ENCODE measurements around the gene CPA1.
"Not testable (repeated sequence)": the region's sequence is repeated elsewhere in the genome, so short reads cannot be mapped to it uniquely, and the experiment has no call there.

CPA1 gene

DNA sequence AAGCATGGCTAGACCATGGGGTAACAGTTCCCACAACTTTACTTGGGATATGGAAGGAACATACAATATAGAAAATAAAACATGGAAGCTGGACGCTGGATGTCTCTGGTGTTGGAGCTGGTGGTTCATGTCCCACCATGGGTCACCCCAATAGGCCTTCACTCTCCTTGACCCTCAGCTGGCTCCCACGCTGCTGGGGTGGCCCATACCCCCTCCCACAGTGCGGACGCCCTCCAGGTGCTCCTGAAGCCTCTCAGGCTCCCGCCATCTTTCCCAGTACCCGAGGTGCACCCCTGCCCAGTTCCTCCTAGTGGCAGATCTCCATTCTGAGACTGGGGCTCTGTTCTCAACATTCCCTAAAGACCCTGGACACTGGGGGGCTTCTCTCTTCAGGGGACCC lies 5.8 kb upstream of the CPA1 start:
- DNase-seq, result no peak

DNA sequence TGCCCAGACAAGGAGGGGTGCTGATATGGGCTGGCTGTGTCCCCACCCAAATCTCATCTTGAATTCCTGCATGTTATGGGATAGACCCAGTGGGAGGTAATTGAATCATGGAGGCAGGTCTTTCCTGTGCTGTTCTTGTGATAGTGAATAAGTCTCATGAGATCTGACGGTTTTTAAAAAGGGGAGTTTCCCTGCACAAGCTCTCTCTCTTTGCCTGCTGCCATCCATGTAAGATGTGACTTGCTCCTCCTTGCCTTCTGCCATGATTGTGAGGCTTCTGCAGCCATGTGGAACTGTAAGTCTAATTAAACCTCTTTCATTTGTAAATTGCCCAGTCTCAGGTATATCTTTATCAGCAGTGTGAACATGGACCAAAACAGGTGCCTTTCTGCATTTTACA lies 3.8 kb upstream of the CPA1 start:
- DNase-seq, result not testable (repeated sequence)

DNA sequence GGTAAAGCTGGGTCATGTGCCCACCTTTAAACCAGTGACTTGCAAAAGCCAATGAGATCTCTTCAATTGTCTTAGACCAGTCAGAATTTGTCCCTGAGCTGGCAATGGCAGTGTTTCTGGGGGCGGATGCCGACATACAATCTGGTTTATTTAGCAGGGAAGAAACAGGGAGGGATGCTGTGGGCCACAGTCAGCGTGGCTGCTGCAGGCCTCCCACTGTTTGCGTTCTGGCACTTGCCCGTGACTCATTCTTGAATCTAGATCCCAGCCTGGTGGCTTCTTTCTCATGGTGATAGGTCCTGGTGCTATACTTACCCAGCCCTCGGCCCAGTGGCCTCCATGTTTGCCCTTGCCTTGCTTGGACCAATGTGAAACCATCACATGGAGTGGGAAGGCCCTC lies 3.1 kb upstream of the CPA1 start:
- no peak for DNase-seq

DNA sequence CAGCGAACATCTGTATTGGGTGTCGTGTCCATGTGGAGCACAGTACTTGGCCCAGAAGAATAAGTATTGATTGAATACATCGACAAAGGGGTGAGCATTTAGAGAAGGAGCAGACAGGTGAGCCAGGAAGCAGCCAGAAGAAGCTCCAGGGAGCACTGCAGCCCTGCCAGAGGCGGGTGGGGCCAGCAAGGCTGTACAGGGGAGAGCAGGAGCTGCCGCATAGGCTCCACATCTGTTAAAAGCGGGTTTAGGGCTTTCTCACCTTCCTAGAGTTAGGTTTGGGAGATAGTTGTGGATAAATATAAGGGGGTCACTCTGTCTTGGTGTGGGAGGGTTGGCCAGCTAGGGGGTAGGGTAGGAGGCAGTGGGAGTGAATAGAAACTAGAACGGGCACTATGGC lies 1.3 kb upstream of the CPA1 start:
- DNase-seq, result no peak

DNA sequence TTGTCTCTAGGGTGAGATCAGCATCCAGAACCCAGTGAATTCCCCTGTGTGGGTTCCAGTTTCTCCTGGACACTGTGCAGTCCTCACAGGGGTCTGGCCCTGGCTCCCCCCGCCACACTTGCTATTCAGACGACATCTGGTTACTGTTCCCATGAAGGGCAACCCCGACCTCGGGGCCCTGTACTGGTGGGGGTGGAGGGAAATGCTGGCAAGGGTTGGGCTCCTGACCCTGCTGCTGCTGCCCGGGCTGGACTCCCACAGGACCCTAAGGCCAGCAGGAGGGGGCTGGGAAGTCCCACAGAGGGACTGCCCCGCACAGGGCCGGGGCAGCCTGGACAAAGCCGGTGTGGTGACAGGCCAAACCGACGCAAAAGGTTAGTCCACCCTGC lies 768 bp upstream of the CPA1 start:
- no peak for DNase-seq

DNA sequence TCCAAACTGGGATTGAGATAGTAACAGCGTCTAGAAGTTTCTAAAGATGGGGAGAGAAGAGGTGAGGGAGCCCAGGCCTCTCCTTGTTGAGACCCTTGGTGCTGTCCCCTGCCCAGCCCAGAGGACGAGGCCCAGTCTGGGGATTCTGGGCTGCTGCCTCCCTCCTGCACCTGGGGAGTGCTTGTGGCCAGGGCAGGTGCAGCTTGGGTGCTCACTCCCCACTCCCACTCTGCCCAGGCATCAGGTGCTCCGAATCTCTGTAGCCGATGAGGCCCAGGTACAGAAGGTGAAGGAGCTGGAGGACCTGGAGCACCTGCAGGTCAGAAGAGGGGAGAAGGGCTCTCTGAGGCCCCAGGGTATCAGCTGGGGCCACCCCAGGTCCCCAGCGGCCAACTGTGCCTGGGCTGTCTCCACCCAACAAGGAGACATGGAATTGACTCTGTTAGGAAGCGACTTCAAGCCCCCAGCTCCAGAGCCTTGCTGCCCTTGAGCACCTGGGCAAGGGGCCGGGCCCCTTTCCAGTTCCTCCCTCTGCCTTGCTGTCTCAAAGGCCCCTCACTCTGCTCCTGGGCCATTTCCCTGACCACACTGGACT lies 664 bp downstream of the CPA1 start:
- no peak for DNase-seq

DNA sequence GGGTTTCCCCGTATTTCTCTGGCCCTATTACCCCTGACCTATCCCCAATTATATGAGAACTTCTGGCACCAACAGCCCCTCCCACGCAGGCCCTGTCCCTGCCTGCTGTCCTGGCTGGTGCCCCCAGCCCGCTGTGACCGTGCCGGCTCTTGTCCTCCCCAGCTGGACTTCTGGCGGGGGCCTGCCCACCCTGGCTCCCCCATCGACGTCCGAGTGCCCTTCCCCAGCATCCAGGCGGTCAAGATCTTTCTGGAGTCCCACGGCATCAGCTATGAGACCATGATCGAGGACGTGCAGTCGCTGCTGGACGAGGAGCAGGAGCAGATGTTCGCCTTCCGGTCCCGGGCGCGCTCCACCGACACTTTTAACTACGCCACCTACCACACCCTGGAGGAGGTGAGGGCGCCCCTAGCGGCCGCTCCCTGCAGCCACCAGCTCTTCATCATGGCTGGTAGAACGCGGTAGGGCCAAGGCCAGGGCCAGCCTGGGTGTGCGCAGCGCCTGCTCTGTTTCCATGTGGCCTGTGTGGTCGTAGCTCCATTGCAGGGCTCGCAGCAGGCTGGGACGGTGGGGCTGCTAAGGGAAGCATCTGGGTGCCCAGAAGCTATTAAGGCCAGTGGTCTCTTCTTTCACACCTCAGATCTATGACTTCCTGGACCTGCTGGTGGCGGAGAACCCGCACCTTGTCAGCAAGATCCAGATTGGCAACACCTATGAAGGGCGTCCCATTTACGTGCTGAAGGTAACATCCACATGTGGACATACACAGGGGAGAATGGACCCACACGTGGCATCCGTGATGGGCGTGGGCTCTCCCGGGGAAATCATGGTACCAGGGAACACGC lies 1.4 kb downstream of the CPA1 start:
- DNase-seq, result no peak

DNA sequence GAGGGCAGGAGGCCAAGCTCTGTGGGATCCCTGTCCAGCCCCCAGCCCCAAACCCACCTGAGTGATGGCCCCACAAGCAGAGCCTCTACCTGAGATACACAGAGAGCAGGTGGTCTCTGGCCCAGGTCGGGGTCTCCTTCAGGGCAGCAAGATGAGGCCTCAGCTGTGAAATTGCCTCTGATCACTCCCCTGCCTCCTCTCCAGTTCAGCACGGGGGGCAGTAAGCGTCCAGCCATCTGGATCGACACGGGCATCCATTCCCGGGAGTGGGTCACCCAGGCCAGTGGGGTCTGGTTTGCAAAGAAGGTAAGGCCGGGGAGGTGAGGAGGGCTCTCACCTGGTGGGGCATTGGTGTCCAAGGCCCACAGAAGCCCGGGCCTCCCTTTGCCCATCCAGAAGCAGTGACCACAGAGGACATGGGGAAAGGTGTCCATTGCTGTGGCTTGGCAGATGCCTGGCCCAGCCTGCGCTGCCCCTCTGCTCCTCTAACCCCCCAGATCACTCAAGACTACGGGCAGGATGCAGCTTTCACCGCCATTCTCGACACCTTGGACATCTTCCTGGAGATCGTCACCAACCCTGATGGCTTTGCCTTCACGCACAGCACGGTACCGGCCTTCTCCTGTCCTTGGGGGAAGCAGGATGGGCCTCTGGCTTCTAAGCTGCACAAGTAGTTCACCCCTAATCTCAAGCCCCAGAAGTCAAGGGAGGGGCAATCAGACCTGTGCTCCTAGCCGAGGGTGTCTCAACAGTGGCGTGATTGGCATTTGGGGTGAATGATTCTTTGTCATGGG lies 3.1 kb downstream of the CPA1 start:
- DNase-seq, result no peak

DNA sequence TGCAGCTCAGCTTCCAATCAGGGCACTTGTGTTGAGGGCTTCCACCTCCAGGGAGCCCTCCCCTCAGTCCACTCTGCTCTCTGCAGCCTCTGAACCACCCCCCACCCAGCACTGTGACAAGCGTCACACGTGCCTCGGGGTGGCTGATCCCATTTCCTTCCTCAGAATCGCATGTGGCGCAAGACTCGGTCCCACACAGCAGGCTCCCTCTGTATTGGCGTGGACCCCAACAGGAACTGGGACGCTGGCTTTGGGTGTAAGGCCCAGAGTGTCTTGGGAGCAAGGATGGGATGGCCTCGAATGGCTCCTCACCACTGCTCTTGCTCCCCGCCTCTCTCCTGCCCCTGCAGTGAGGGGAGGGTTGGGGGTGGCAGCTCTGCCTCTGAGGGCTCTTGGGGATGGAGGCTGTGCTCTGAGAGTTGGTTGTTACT lies 4.1 kb downstream of the CPA1 start:
- no peak for DNase-seq

DNA sequence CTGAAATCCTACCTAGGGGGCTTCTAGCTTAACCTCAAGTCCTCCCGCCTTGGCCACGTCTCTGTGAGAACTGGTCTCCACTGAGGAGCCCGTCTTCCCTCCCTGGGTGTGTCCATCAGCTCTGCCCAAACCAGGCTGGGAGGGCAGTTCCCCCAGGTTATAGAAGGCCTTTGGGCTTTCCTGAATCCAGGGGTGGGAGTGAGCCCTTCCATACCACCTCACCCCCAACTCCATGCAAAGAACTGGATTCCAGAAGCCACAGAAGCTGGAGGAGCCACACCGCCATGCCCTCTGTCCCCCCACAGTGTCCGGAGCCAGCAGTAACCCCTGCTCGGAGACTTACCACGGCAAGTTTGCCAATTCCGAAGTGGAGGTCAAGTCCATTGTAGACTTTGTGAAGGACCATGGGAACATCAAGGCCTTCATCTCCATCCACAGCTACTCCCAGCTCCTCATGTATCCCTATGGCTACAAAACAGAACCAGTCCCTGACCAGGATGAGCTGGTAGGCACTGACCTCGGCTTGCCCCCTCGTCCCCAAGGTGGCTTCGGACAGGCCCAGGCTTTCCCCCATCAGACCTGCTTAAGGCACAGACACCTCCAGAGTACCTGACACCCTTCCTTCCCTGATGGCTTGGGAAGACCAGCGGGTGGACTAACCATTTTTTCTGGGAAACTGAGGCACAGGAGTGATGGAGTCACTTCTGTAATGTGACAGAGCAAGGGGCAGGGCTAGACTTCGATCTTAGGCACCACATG lies 4.7 kb downstream of the CPA1 start:
- no peak for DNase-seq

DNA sequence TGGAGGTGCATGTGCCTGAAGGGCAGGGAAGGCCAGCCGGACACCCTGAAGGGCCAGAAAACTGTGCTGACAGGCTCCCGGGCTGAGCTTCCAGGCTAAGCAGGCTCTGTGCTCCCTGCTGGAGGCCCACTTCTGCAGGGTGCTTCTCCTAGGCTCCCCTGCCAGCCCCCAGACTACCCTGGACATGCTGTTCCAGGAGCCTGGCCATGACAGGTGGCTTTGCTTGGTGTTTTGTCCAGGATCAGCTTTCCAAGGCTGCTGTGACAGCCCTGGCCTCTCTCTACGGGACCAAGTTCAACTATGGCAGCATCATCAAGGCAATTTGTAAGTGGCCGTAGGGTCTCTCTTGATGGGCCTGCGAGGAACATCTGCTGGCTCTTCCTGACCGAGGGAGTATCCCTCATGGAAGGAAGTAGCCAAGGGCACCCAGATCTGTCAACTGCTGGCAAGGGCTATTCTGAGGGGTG lies 5.3 kb downstream of the CPA1 start:
- DNase-seq, result no peak

DNA sequence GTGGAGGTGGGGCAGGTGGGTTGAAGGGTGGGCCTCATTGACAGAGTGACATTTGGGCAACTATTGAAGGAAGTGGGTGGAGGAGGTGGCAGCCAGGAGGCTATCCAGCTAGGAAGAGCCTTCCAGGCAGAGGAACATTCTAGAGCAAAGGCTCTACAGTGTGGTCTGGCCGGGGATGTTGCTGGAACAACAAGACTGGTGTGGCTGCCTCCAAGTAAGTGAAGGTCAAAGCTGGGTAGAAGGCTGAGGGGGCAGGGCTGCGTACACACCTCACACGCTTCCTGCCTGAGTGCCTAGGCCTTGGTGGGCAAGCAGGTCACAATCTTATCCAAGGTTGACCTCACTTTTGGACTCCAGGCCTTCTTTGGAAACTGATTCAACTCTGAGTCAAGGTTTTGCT lies 6.6 kb downstream of the CPA1 start:
- no peak for DNase-seq

DNA sequence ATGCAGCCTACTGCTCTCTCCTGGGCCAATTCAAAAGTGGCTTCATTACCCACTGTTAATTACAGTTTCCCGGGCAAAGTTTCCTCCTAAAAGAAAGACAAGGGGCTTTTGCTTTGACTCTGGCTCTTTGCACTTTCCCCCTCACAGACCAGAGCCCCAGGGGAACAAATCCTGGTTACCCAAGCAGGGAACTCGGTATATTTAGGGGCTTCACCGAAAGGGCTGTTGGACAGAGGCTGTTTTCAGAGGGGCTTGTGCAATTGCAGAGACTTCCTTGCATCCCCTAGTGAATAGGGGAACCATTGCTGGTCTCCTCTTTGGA lies 7.0 kb downstream of the CPA1 start:
- no peak for DNase-seq

DNA sequence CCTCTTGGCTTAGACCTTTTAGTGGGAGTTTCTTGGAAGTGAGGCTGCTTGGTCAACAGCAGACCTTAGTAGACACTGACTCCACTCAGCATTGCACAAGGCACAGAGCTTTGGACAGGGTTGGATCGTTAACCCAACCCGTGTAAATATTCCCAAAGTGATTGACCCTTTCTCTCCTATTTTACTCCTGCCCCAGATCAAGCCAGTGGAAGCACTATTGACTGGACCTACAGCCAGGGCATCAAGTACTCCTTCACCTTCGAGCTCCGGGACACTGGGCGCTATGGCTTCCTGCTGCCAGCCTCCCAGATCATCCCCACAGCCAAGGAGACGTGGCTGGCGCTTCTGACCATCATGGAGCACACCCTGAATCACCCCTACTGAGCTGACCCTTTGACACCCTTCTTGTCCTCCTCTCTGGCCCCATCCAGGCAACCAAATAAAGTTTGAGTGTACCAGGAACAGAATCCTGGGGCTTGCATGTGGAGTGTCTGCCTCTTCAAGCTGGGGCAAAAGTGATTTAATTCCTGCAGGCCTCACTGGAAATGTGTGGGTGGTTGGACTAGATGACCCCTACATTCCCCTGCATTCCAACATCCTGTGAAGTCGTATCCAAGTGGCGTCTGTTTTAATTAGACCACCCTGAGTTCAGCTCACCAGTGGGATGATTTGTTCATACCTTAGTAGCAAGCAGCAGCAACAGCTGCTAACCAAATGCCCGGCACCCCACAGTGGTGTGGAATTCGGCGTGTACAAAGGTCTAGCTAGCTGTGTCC lies 7.5 kb downstream of the CPA1 start:
- no peak for DNase-seq

DNA sequence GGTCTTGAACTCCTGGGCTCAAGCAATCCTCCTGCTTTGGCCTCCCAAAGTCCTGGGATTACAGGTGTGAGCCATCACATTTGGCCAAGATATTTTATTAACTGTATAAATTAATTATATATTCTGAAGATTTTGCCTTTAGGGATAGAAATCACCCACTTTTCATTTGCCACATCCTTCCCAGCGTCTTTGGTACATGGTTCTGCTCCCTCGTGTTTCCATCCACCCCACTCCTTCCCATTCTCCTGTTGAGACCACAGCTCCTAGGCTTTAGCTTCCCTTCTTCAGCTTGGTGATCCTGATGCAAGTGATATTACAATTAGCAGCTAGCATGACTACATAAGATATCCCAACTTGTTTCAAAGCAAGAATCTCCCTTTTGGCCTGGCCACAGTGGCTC lies 8.4 kb downstream of the CPA1 start:
- DNase-seq, result no peak

DNA sequence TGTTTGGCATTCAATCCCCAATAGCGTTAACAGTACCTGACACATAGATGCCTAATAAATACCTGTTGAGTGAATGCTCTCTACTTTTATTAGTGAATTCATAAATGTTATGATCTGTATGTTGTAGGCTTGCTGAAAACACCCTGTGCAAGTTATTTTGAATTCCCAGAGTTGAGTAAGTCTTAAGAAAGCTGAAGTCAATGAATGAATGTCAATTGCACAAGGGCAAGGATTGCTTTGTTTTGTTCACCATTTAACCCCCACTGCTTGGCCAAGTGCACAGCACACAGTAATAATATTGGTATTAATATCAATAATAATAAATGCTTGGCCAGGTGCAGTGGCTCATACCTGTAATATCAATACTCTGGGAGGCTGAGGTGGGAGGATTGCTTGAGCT lies 10.2 kb downstream of the CPA1 start:
- no peak for DNase-seq

DNA sequence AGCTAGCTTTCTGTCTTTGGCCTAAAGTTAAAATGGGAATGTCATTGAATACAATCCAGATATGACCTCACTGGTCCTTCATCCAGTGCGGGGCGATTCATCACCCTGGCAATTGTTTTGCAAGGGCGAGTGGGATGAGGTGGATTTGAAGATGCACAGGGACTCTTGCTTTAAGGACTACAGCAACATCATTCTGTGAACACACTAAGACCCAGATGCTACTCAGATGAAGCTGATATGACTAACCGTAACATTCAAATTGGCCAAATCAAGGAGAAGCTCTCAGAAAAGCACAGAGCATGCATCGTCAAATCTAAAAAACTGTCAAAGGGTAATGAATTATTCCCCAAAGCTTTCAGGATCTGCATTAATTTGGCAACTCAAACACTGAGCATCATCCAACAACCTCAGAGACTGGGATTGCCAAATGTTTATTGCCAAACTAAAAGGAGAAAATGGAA lies 12.8 kb downstream of the CPA1 start:
- no peak for DNase-seq

DNA sequence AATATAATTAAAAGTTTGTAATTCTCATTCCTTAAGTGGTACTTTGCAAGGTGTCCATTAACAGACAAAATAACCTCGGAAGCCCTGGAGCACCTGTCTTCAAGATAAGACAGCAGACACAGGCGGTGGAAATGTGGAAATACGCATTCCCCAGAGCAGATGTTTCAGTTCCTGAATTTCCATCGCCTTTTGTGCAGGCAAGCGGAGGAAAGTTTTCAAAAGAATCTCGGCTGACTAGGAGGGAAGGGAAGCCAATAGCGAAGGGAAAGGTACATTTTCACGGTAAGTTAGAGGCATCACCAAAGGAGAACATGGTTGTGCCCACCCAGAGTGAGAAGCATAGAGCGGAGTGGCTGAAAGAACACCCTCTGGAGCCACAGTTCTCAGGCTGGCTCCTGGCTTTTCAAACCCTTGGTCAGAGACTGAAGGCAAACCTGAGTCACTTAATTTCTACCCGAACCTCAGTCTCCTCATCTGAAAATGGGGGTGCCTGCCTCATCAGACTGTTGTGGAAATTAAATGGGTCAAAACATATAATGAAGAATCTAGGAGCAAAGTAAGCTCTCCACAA lies 13.6 kb downstream of the CPA1 start:
- DNase-seq, result no peak

DNA sequence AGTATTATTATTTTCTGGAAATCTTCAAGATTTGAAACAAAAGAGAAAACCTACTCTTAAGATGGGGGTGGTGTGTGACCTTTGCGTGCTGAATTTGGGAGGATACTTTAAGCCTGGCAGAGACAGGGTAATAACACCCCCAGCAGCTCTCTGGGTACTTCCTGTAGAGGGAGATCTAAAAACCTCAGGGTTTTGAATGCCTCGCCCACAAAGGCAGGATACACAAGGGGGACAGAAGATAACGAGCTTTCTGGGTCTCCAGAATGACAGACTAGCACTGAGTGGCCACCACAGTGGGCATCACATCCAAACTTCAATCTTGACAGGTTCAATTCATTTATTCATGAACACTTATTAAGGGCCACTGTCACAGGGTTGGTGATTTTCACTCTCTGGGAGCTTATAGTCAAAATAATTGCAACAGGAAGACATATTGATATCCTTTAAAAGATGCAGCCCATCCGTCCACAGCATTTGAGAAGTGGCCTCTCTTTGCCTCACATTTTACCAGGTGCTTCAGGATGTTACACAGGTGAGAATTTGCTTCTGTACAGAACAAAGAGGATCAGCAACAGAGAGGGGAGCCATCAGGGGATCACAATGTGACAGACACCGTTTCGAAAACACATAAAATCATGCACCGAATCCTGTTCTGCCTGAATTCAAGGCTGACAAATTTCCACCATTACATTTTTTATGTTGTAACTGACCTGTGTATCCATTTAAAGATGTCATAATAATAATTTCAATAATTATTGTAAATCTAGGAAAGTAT lies 14.3 kb downstream of the CPA1 start:
- no peak for DNase-seq

DNA sequence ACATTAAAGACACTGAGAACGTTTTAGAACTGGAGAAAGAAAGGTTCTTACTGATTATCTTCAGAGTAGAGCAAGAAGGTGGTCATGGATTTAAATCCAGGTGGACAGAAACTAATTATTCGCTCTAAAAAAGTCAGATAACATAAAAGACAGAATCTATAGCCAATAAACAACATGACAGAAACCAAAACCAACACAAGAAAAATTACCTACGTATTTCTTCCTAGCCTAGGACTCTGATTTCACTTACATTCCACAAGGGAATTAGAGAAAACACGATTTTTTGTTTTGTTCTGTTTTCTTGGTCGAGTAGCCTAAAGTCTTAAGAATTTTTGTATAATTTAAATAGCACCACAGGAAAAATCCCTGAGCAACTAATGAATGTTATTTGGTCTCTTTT lies 15.1 kb downstream of the CPA1 start:
- DNase-seq, result no peak

DNA sequence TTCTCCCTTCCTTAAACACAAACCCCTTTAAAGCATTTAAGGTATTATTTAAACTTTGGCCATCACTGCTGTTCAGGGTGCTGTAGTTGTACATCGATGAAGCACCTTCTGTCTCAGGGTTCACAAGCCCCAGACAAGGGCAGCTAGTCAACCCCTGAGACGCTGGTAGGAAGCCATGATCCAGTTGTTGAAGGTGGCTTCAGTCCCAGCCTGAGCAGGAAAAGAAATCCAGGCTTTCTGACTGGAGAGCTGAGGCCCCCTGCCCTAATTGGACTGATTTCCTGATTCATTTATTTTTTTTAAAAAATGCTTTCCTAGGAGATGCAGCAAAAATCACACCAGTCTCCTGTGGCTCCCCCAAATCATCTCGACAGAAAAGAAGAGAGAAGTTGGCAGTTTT lies 15.8 kb downstream of the CPA1 start:
- DNase-seq, result no peak
